Activated CD8-positive, alpha-beta T cell treated with anti-CD3 and anti-CD28 coated beads for 36 hours (primary cell): ENCODE results near the gene LHFPL3. TPM values are rescaled to one million over a fixed set of nuclear protein-coding genes. Genes with fewer than 3 reads are reported as not detected.

Experiments
- ATAC-seq: fragments of 200-7000 bp; cut with Tn5 transposase; one replicate; pipeline ENCODE4 v1.10.0; 2021; ENCODE audit warnings: mild to moderate bottlenecking, moderate library complexity
- CTCF ChIA-PET: fragments of 350-600 bp; sonication (Branson Sonifier 250); formaldehyde crosslinking; loops from one replicate; lab custom pipeline; 2021; ENCODE audit warnings: antibody characterized with exemption; lab: Charles Lee
- POLR2A ChIA-PET: fragments of 350-600 bp; sonication (Branson Sonifier 250); formaldehyde crosslinking; loops from one replicate; lab custom pipeline; 2021; ENCODE audit warnings: antibody characterized with exemption; lab: Charles Lee
- DNase-seq: peaks from one replicate; pipeline ENCODE4 v3.0.0-alpha.2; 2020
- H3K27ac Mint-ChIP-seq: one replicate; pipeline ENCODE4 v1.8.0; 2021; ENCODE audit warnings: mild to moderate bottlenecking, mixed read lengths
- H3K27me3 Mint-ChIP-seq: one replicate; pipeline ENCODE4 v1.8.0; 2021; ENCODE audit warnings: mixed read lengths
- H3K36me3 Mint-ChIP-seq: one replicate; pipeline ENCODE4 v1.8.0; 2021; ENCODE audit warnings: low read depth, mixed read lengths
- H3K4me1 Mint-ChIP-seq: one replicate; pipeline ENCODE4 v1.8.0; 2021; ENCODE audit warnings: low read depth, mixed read lengths
- H3K4me3 Mint-ChIP-seq: one replicate; pipeline ENCODE4 v1.8.0; 2021; ENCODE audit warnings: mild to moderate bottlenecking, moderate library complexity, mixed read lengths
- H3K9me3 Mint-ChIP-seq: one replicate; pipeline ENCODE4 v1.8.0; 2021; ENCODE audit warnings: mixed read lengths
- CTCF ChIP-seq: fragments of 200-600 bp; IDR thresholded peaks from one replicate; pipeline ENCODE4 v1.8.0; 2022; ENCODE audit warnings: antibody characterized with exemption, mild to moderate bottlenecking
- intact Hi-C: fragments of 100-400 bp; cut with micrococcal nuclease; formaldehyde crosslinking; loops from one replicate; pipeline ENCODE4 v1.10.0; 2022
- total RNA-seq, 2 experiments: library from RNA; stranded (reverse); gene quantifications; one replicate each; pipeline ENCODE4 v1.2.3, GENCODE V29; 2021

LHFPL3 gene
- total RNA-seq, 2 experiments from 2014 or later = not detected

- intact Hi-C loops = no loop called here
- ChIA-PET POLR2A (no interaction called here), CTCF (no interaction called here)
- ATAC-seq = no peak
- no peaks in the 10 kb centered on the region for H3K36me3 Mint-ChIP-seq
- DNase-seq = no peak
- no peak overlapping the region for H3K4me3 Mint-ChIP-seq
- no peaks in the 10 kb centered on the region for H3K27me3 Mint-ChIP-seq
- no peaks in the 10 kb centered on the region for H3K9me3 Mint-ChIP-seq
- H3K27ac Mint-ChIP-seq = no peak overlapping the region
- TF ChIP-seq CTCF = no peak
- no peaks in the 10 kb centered on the region for H3K4me1 Mint-ChIP-seq
These were observed 154.1 kb downstream of the LHFPL3 start for GRCh38 chr7:104482362-104483037.

GRCh38 chr7:104486931-104487330 is 158.5 kb downstream of the LHFPL3 start:
- Mint-ChIP-seq H3K4me3 (no peak overlapping the region), H3K9me3 (no peaks in the 10 kb centered on the region), H3K4me1 (no peaks in the 10 kb centered on the region), H3K27ac (no peak overlapping the region), H3K36me3 (no peaks in the 10 kb centered on the region), H3K27me3 (no peaks in the 10 kb centered on the region)
- ATAC-seq = no peak
- DNase-seq = no peak
- TF ChIP-seq CTCF = no peak
- POLR2A ChIA-PET = no interaction called here
- CTCF ChIA-PET = no interaction called here
- intact Hi-C loops = no loop called here

GRCh38 chr7:104487642-104488041 is 159.2 kb downstream of the LHFPL3 start:
- Mint-ChIP-seq H3K9me3 (no peaks in the 10 kb centered on the region), H3K27me3 (no peaks in the 10 kb centered on the region), H3K4me1 (no peaks in the 10 kb centered on the region), H3K27ac (no peak overlapping the region), H3K4me3 (no peak overlapping the region), H3K36me3 (no peaks in the 10 kb centered on the region)
- intact Hi-C loops = no loop called here
- ATAC-seq (no peak), DNase-seq (no peak)
- CTCF ChIA-PET = no interaction called here
- TF ChIP-seq CTCF = no peak
- POLR2A ChIA-PET = no interaction called here

- POLR2A ChIA-PET = no interaction called here
- Mint-ChIP-seq H3K36me3 (no peaks in the 10 kb centered on the region), H3K4me1 (no peaks in the 10 kb centered on the region), H3K27ac (no peak overlapping the region), H3K4me3 (no peak overlapping the region), H3K27me3 (no peaks in the 10 kb centered on the region), H3K9me3 (no peaks in the 10 kb centered on the region)
- intact Hi-C loops = no loop called here
- ATAC-seq (no peak), DNase-seq (no peak)
- no peak for TF ChIP-seq CTCF
- CTCF ChIA-PET = no interaction called here
These were observed 169.1 kb downstream of the LHFPL3 start for GRCh38 chr7:104497379-104497967.

- intact Hi-C loops = no loop called here
- H3K36me3 Mint-ChIP-seq = no peaks in the 10 kb centered on the region
- no peak for TF ChIP-seq CTCF
- H3K27me3 Mint-ChIP-seq = no peaks in the 10 kb centered on the region
- H3K27ac Mint-ChIP-seq = no peak overlapping the region
- POLR2A ChIA-PET = no interaction called here
- no peaks in the 10 kb centered on the region for H3K4me1 Mint-ChIP-seq
- no peaks in the 10 kb centered on the region for H3K9me3 Mint-ChIP-seq
- ATAC-seq = no peak
- no peak overlapping the region for H3K4me3 Mint-ChIP-seq
- no peak for DNase-seq
- CTCF ChIA-PET = no interaction called here
These were observed 171.6 kb downstream of the LHFPL3 start for GRCh38 chr7:104499975-104500374.
